Kidney (tissue), 14 donors: ENCODE results near the gene KLF2. TPM values are rescaled to one million over a fixed set of nuclear protein-coding genes. Genes with fewer than 3 reads are reported as not detected.
"Not testable (repeated sequence)": the region's sequence is repeated elsewhere in the genome, so short reads cannot be mapped to it uniquely, and the experiment has no call there.

Experiments used
- DNase-seq, 5 donors: peaks; one replicate each; pipeline ENCODE4 v3.0.0-alpha.2; 2013 to 2020
- FAIRE-seq: peaks from 2 replicates; lab custom pipeline; 2012; peaks lifted over from hg19 to GRCh38; lab: Jason Lieb, UNC
- H3K27ac ChIP-seq, 2 donors: one replicate each; pipeline ENCODE4 v1.7.0; 2013; ENCODE audit warnings: low read depth in 2 of 2, low read length in 2 of 2, inconsistent platforms in 1 of 2
- H3K27me3 ChIP-seq: one replicate; pipeline ENCODE4 v1.7.1; 2013; ENCODE audit warnings: low read length, inconsistent platforms; ENCODE audit not compliant: control insufficient read depth, insufficient read depth
- H3K36me3 ChIP-seq, 3 donors: one replicate each; pipeline versions ENCODE4 v1.7.0 to v1.7.1; 2013; ENCODE audit warnings: low read length in 3 of 3, control low read depth in 1 of 3, inconsistent platforms in 1 of 3; ENCODE audit not compliant: insufficient read depth in 3 of 3, control insufficient read depth in 2 of 3
- H3K4me1 ChIP-seq, 3 donors: one replicate each; pipeline versions ENCODE4 v1.7.0 to v1.7.1; 2013; ENCODE audit warnings: low read length in 3 of 3, inconsistent platforms in 1 of 3, low read depth in 1 of 3; ENCODE audit not compliant: control insufficient read depth in 2 of 3, insufficient read depth in 2 of 3
- H3K4me3 ChIP-seq, 3 donors: one replicate each; pipeline versions ENCODE4 v1.7.0 to v1.8.1; 2013; ENCODE audit warnings: low read length in 3 of 3, control low read depth in 1 of 3, inconsistent platforms in 1 of 3
- H3K9ac ChIP-seq, 3 donors: one replicate each; pipeline versions ENCODE4 v1.7.0 to v1.7.1; 2013; ENCODE audit warnings: low read length in 3 of 3, control low read depth in 1 of 3, inconsistent platforms in 1 of 3
- H3K9me3 ChIP-seq, 3 donors: one replicate each; pipeline versions ENCODE4 v1.7.0 to v1.7.1; 2013; ENCODE audit warnings: low read length in 3 of 3, control low read depth in 1 of 3, inconsistent platforms in 1 of 3; ENCODE audit not compliant: control insufficient read depth in 2 of 3, insufficient read depth in 1 of 3
- intact Hi-C: fragments of 100-400 bp; cut with DNase I; formaldehyde crosslinking; loops from one replicate; pipeline ENCODE4 v1.11.1; 2022
- polyA plus RNA-seq: library from polyadenylated mRNA; stranded (reverse); fragments of 350-450 nt; fragmentation: Illumina TruSeq; extraction: RNeasy Lipid Tissue Mini Kit (QIAGEN cat#74804); gene quantifications from one replicate; pipeline ENCODE4 v1.2.3, GENCODE V29; 2014; ENCODE audit warnings: low read depth, low replicate concordance; ENCODE audit not compliant: insufficient read depth
- total RNA-seq: library from RNA; stranded (reverse); fragmentation: NEBNext Ultra II Directional; extraction: Animal tissue kit (Norgen Biotek cat#: 25700); gene quantifications from one replicate; pipeline ENCODE4 v1.2.1, GENCODE V29; 2021
- TF ChIP-seq, protein P1 (sequence below): IDR thresholded peaks from 3 replicates; pipeline ENCODE4 v1.5.1; 2012; ENCODE audit warnings: mild to moderate bottlenecking, moderate library complexity, borderline replicate concordance; ENCODE audit not compliant: insufficient read depth; ENCODE audit errors: extremely low read depth
- donor health status: control.
- donor health status: control.
- donor health status: control.
- donor health status: control.
- donor health status: control.
- donor health status: DM: yes; HTN: yes; CAD: no.
- donor health status: Normal renal cell carcinoma (clear cell type).

Gene KLF2
- total and polyA plus RNA-seq, 2 donors from 2014 or later = 114 to 131 TPM

DNA sequence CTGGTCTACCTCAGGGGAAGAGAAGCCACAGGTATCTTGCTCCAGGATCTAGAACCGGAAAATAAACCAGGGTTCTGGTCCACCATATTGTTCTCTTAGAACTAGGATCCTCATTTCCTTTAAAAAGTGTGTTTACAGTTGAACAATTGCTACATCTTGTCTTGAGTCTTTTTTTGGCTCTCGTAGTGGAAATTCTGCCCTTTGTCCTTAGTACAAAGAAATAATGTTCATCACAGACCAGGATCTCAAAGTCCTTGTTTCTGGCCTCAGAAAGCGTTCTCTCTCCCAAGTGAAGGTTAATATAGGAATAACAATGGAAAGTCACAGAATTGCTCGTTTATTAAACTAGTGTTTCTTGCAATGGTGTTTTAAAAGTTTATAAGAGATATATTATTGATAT is 20.8 kb downstream of the KLF2 start:
- no peaks in the 10 kb centered on the region for H3K9me3 ChIP-seq
- no peak overlapping the region for H3K9ac ChIP-seq
- no peak overlapping the region for H3K4me3 ChIP-seq
- H3K27ac ChIP-seq = peak overlapping the region; percentile 37 to 60
- no peak for DNase-seq
- intact Hi-C loops = no loop called here
- TF ChIP-seq, protein P1, sequence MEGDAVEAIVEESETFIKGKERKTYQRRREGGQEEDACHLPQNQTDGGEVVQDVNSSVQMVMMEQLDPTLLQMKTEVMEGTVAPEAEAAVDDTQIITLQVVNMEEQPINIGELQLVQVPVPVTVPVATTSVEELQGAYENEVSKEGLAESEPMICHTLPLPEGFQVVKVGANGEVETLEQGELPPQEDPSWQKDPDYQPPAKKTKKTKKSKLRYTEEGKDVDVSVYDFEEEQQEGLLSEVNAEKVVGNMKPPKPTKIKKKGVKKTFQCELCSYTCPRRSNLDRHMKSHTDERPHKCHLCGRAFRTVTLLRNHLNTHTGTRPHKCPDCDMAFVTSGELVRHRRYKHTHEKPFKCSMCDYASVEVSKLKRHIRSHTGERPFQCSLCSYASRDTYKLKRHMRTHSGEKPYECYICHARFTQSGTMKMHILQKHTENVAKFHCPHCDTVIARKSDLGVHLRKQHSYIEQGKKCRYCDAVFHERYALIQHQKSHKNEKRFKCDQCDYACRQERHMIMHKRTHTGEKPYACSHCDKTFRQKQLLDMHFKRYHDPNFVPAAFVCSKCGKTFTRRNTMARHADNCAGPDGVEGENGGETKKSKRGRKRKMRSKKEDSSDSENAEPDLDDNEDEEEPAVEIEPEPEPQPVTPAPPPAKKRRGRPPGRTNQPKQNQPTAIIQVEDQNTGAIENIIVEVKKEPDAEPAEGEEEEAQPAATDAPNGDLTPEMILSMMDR = no peak
- H3K27me3 ChIP-seq = no peaks in the 10 kb centered on the region
- no peaks in the 10 kb centered on the region for H3K36me3 ChIP-seq
- FAIRE-seq = peak; percentile 8
- H3K4me1 ChIP-seq = peaks cover 0 to 7% (median 2%) of the 10 kb centered on the region in 3 donors

DNA sequence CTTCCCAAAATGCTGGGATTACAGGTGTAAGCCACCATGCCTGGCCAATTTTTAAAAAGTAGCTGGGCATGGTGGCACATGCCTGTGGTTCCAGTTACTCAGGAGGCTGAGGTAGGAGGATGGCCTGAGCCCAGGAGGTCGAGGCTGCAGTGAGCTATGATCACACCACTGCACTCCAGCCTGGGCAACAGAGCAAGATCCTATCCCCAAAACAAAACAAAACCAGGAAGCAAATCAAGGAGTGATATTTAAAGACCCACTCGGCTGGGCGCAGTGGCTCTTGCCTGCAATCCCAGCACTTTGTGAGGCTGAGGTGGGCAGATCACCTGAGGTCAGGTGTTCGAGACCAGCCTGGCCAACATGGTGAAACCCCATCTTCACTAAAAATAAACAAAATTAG is 22.5 kb downstream of the KLF2 start:
- H3K9me3 ChIP-seq, H3K36me3 ChIP-seq, intact Hi-C loops, H3K9ac ChIP-seq, H3K4me3 ChIP-seq, H3K4me1 ChIP-seq, FAIRE-seq, H3K27me3 ChIP-seq, DNase-seq: not testable (repeated sequence)
- H3K27ac ChIP-seq = peak overlapping the region in 1 of 2 donors; percentile 43

DNA sequence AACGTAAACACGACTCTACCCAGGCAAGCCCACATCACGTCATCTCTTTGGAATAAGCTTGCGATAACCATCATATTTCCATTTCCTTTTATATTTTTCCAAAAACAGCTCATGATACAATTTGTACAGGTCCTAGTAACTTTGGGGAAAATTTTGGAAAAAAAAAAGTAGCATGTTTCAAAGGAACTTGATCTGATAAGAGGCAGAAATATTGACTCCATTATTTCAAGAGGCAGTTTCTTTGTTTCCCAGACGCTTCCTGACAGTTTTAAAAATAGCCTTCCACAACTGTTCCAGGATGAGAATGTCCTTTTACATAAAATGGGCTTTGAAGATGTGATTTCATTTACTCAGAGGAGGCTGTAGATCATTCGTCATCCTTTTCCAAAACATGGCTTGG is 23.1 kb downstream of the KLF2 start:
- Histone ChIP-seq H3K36me3 (no peaks in the 10 kb centered on the region), H3K4me1 (peaks cover 0 to 4% (median 2%) of the 10 kb centered on the region in 3 donors), H3K27ac (peak overlapping the region in 1 of 2 donors; percentile 65), H3K9ac (no peak overlapping the region), H3K4me3 (no peak overlapping the region), H3K27me3 (no peaks in the 10 kb centered on the region), H3K9me3 (no peaks in the 10 kb centered on the region)
- intact Hi-C loops = no loop called here
- FAIRE-seq (no peak), DNase-seq (no peak)
- TF ChIP-seq, protein P1 = no peak

DNA sequence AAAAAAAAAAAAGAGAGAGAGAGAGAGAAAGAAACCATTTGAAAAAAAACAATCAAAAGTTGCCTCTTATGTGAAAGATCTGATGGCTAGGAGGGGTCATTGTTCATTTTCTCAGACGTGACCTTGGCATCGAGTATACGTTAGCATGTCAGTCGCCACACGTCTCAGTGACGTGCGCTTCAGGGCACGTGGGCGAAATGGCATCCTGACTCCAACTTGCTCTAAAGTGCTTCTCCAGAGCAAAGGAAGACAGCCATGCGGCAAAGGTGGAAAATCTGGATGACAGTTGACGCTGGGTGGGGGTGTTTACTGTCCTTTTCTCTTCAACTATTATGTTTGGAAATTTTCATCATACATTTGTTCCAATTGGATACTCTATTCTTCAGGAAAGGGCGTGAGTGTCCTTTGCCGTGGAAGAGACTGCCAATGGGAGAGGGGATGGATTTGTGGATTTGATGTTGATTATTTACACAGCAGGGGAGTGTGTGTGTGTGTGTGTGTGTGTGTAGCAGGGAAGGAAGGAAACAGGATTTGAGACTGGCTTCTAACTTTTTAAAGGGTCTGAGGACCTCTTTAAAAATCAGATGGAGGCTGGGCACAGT is 25.0 kb downstream of the KLF2 start:
- DNase-seq (no peak), FAIRE-seq (no peak)
- intact Hi-C loops = no loop called here
- Histone ChIP-seq H3K27ac (no peak overlapping the region), H3K4me3 (no peak overlapping the region), H3K9me3 (no peaks in the 10 kb centered on the region), H3K27me3 (no peaks in the 10 kb centered on the region), H3K36me3 (no peaks in the 10 kb centered on the region), H3K9ac (no peak overlapping the region), H3K4me1 (peaks cover 0 to 4% (median 2%) of the 10 kb centered on the region in 3 donors)
- TF ChIP-seq, protein P1 = no peak
